Hepatocyte (in vitro differentiated cells): ENCODE data around the gene SLC25A29. TPM values are rescaled to one million over a fixed set of nuclear protein-coding genes. Genes with fewer than 3 reads are reported as not detected.

ENCODE experiments used
- DNase-seq: peaks from one replicate; pipeline ENCODE4 v3.0.0-alpha.2; 2016; ENCODE audit warnings: low spot score
- H2AFZ ChIP-seq: fragments of 200-600 bp; sonication (generic); 2 replicates; pipeline ENCODE4 v1.6.0; 2016; ENCODE audit warnings: antibody characterized with exemption, mild to moderate bottlenecking
- H3K27ac ChIP-seq: fragments of 200-600 bp; sonication (generic); 2 replicates; pipeline ENCODE4 v1.5.1; 2016; ENCODE audit warnings: mild to moderate bottlenecking
- H3K27me3 ChIP-seq: fragments of 200-600 bp; sonication (generic); 2 replicates; pipeline ENCODE4 v1.6.1; 2016
- H3K36me3 ChIP-seq: fragments of 200-600 bp; sonication (generic); replicated peaks from 2 replicates; pipeline ENCODE4 v1.5.1; 2016; ENCODE audit warnings: low read depth; ENCODE audit not compliant: insufficient read depth
- H3K4me1 ChIP-seq: fragments of 200-600 bp; sonication (generic); 2 replicates; pipeline ENCODE4 v1.5.1; 2016; ENCODE audit warnings: mild to moderate bottlenecking, moderate library complexity; ENCODE audit not compliant: insufficient read depth
- H3K4me2 ChIP-seq: fragments of 200-600 bp; sonication (generic); 2 replicates; pipeline ENCODE4 v1.6.0; 2016
- H3K4me3 ChIP-seq: fragments of 200-600 bp; sonication (generic); 2 replicates; pipeline ENCODE4 v1.5.1; 2016; ENCODE audit warnings: mild to moderate bottlenecking
- H3K79me2 ChIP-seq: fragments of 200-600 bp; sonication (generic); 2 replicates; pipeline ENCODE4 v1.6.0; 2017; ENCODE audit warnings: mild to moderate bottlenecking
- H3K9me2 ChIP-seq: fragments of 200-600 bp; sonication (generic); replicated peaks from 2 replicates; pipeline ENCODE4 v1.6.0; 2017; ENCODE audit warnings: mild to moderate bottlenecking; ENCODE audit not compliant: insufficient read depth
- H3K9me3 ChIP-seq: fragments of 200-600 bp; sonication (generic); 2 replicates; pipeline ENCODE4 v1.5.1; 2016; ENCODE audit warnings: low read depth, mild to moderate bottlenecking
- H4K20me1 ChIP-seq: fragments of 200-600 bp; sonication (generic); 2 replicates; pipeline ENCODE4 v1.6.0; 2016; ENCODE audit warnings: mild to moderate bottlenecking; ENCODE audit not compliant: insufficient read depth, poor library complexity, severe bottlenecking
- EZH2 ChIP-seq: fragments of 200-600 bp; sonication (generic); IDR thresholded peaks from 2 replicates; pipeline ENCODE4 v1.6.1; 2016; ENCODE audit warnings: antibody characterized with exemption, mild to moderate bottlenecking, borderline replicate concordance
- EZH2phosphoT487 ChIP-seq: fragments of 200-600 bp; sonication (generic); IDR thresholded peaks from one replicate; pipeline ENCODE4 v1.6.1; 2018; ENCODE audit warnings: antibody characterized with exemption, mild to moderate bottlenecking, low read depth, moderate library complexity; ENCODE audit not compliant: unreplicated experiment, severe bottlenecking
- WGBS: methylation state at CpG from one replicate; pipeline ENCODE4 v1.1.6; 2016; ENCODE audit warnings: low lambda C conversion rate; ENCODE audit errors: missing lambda C conversion rate; 5-methylcytosine and 5-hydroxymethylcytosine counted together
- polyA plus RNA-seq: library from polyadenylated mRNA; unstranded; fragments of >200 nt; fragmentation: Nextera tagmentation; extraction: Ambion mirVana; gene quantifications from 2 replicates; pipeline ENCODE4 v1.2.1, GENCODE V29; 2016
- total RNA-seq: library from RNA; depleted of rRNA; stranded (reverse); fragments of >200 nt; gene quantifications from 2 replicates; pipeline ENCODE4 v1.2.3, GENCODE V29; 2014
- TF ChIP-seq, protein P1 (sequence below): fragments of 200-600 bp; sonication (generic); IDR thresholded peaks from 2 replicates; pipeline ENCODE4 v1.5.1; 2016; ENCODE audit warnings: antibody characterized with exemption, mild to moderate bottlenecking; ENCODE audit not compliant: poor library complexity

SLC25A29 gene
- total and polyA plus RNA-seq, 2 experiments from 2014 or later: 73.1 to 90.1 TPM

DNA sequence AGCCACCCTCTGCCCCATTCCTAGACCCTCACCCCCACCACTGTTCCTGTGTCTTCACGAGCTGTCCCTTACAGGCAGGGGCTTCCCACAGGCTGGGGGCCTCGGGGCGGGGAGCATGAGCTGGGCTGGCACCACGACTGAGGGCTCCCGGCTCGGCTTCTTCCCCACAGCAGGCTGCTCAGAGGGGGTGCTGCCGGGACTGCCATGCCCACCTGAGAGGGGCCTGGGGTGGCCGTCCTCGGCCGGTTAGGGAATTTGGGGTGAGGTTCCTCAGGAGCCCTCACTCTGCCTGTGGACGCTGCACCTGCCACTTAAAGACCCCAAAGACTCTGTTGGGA is 23.7 kb upstream of the SLC25A29 start:
- TF ChIP-seq, protein P1, sequence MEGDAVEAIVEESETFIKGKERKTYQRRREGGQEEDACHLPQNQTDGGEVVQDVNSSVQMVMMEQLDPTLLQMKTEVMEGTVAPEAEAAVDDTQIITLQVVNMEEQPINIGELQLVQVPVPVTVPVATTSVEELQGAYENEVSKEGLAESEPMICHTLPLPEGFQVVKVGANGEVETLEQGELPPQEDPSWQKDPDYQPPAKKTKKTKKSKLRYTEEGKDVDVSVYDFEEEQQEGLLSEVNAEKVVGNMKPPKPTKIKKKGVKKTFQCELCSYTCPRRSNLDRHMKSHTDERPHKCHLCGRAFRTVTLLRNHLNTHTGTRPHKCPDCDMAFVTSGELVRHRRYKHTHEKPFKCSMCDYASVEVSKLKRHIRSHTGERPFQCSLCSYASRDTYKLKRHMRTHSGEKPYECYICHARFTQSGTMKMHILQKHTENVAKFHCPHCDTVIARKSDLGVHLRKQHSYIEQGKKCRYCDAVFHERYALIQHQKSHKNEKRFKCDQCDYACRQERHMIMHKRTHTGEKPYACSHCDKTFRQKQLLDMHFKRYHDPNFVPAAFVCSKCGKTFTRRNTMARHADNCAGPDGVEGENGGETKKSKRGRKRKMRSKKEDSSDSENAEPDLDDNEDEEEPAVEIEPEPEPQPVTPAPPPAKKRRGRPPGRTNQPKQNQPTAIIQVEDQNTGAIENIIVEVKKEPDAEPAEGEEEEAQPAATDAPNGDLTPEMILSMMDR: no peak
- TF ChIP-seq EZH2phosphoT487 (no peak), EZH2 (no peak)
- no peak overlapping the region for H3K4me3 ChIP-seq
- H3K4me2 ChIP-seq: no peak overlapping the region
- H3K27me3 ChIP-seq: no peaks in the 10 kb centered on the region
- no peak overlapping the region for H2AFZ ChIP-seq
- H4K20me1 ChIP-seq: no peaks in the 10 kb centered on the region
- H3K27ac ChIP-seq: no peak overlapping the region
- H3K4me1 ChIP-seq: no peaks in the 10 kb centered on the region
- DNase-seq: no peak
- no peaks in the 10 kb centered on the region for H3K36me3 ChIP-seq
- 83% methylated on average over 10 of the region's 11 CpGs for WGBS
- H3K79me2 ChIP-seq: no peaks in the 10 kb centered on the region
- no peaks in the 10 kb centered on the region for H3K9me3 ChIP-seq
- no peaks in the 10 kb centered on the region for H3K9me2 ChIP-seq

- WGBS: 93% methylated on average over 30 of the region's 36 CpGs
- H3K4me2 ChIP-seq: no peak overlapping the region
- no peaks in the 10 kb centered on the region for H3K4me1 ChIP-seq
- no peaks in the 10 kb centered on the region for H3K79me2 ChIP-seq
- DNase-seq: no peak
- H3K9me2 ChIP-seq: no peaks in the 10 kb centered on the region
- no peak overlapping the region for H3K4me3 ChIP-seq
- TF ChIP-seq EZH2: no peak
- no peak for TF ChIP-seq EZH2phosphoT487
- TF ChIP-seq, protein P1: no peak
- no peaks in the 10 kb centered on the region for H3K27me3 ChIP-seq
- H3K27ac ChIP-seq: no peak overlapping the region
- no peaks in the 10 kb centered on the region for H3K36me3 ChIP-seq
- H3K9me3 ChIP-seq: no peaks in the 10 kb centered on the region
- H4K20me1 ChIP-seq: no peaks in the 10 kb centered on the region
- H2AFZ ChIP-seq: no peak overlapping the region
These were observed 23.2 kb upstream of the SLC25A29 start for GRCh38 chr14:100329233-100330006.

GRCh38 chr14:100328495-100329163 is 22.4 kb upstream of the SLC25A29 start:
- 88% methylated on average over 26 of the region's 32 CpGs for WGBS
- H4K20me1 ChIP-seq: no peaks in the 10 kb centered on the region
- H2AFZ ChIP-seq: no peak overlapping the region
- no peak overlapping the region for H3K27ac ChIP-seq
- H3K4me2 ChIP-seq: no peak overlapping the region
- no peaks in the 10 kb centered on the region for H3K36me3 ChIP-seq
- no peaks in the 10 kb centered on the region for H3K27me3 ChIP-seq
- no peaks in the 10 kb centered on the region for H3K9me2 ChIP-seq
- DNase-seq: no peak
- no peaks in the 10 kb centered on the region for H3K4me1 ChIP-seq
- no peaks in the 10 kb centered on the region for H3K9me3 ChIP-seq
- H3K4me3 ChIP-seq: no peak overlapping the region
- no peaks in the 10 kb centered on the region for H3K79me2 ChIP-seq
- TF ChIP-seq, protein P1: no peak
- TF ChIP-seq EZH2: no peak
- TF ChIP-seq EZH2phosphoT487: no peak
